ENCODE results near the gene NHERF2.

NHERF2 gene

DNA sequence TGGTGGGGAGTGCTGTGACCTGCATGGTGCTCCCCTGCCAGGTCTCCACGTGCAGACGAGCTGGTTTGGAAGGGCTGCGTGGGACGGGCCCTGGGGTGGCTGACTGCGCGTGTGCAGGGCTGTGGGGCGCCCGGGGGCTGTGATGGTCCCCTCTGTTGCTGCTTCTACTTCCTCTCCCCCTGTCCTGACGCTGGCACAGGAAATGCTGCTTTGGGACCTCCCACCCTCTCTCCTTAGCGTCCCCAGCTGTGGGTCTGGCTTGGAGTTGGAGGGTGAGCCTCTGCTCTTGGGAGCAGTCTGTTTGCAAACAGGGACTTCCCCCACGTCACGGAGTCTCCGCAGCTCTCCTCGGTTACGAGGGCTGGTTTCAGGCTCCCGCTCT lies 56.3 kb downstream of the NHERF2 start:
- no peak for DNase-seq (ENCODE audit: low read depth)

DNA sequence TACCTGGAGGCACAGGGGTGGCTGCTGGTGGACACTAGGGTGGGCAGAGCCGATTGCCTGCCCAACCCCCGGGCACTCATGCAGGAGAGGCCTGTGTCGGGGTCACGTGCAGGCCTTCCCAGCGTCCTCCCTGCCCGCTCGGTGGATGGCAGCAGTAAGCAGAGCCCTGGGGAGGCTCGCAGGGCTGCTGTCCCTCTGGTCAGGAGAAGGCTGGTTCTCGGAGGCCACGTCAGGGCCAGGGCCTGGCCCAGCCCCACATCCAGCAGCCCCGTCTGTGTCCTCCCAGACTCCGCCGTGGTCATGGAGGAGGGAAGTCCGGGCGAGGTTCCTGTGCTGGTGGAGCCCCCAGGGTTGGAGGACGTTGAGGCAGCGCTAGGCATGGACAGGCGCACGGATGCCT lies 56.7 kb downstream of the NHERF2 start:
- no peak for DNase-seq (ENCODE audit: low read depth)

GRCh38 chr16:2083876-2084780 lies 57.4 kb downstream of the NHERF2 start:
- no peak for DNase-seq (ENCODE audit: low read depth)

DNA sequence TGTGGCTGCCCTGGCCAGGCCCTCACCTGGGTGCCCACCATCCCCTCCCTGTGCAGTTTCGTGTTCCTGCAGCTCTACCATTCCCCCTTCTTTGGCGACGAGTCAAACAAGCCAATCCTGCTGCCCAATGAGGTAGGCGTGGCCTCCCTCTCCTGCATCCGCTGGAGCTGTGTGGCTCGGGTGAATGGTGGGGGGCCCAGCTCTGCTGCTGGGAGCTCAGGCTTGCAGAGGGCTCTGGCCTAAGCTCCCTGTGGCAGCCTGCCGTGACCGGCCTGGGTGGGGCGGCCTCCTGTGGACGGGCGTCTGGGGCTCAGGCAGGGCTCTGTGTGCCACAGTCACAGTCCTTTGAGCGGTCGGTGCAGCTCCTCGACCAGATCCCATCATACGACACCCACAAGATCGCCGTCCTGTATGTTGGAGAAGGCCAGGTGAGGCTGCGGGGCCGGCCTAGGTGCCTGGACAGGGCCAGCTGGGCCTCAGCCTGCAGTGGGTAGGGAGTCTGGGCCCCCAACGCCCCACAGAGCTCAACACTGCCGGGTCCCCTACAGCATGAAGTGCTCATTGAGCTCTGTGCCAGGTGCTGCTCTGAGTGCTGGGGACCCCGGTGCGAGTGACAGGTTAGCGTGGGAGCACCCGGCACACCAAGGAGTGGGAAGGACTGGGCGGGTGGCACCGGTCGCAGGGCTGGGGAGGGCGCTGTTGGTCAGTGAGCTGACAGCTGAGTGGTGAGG lies 58.4 kb downstream of the NHERF2 start:
- no peak for DNase-seq (ENCODE audit: low read depth)

DNA sequence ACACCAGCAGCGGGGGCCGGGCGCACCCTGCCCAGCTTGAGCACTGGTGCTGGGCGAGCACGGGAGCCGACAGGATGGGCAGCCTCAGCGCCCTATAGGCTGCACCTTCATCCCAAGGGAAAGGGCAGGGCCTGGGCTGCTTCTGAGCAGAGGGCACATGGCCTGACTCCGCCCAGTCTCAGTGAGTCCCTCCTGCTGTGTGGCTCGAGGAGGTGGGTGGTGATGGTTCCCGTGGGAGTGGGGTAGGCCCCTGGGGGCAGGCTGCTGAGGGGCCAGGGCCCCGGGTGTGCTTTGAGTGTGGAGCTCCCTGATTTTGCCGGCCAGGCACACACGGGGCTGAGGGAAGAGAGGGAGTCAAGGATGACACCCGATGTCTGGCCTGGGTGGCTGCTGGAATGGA lies 59.0 kb downstream of the NHERF2 start:
- no peak for DNase-seq (ENCODE audit: low read depth)

GRCh38 chr16:2086106-2086742 lies 59.5 kb downstream of the NHERF2 start:
- DNase-seq (ENCODE audit: low read depth): no peak

DNA sequence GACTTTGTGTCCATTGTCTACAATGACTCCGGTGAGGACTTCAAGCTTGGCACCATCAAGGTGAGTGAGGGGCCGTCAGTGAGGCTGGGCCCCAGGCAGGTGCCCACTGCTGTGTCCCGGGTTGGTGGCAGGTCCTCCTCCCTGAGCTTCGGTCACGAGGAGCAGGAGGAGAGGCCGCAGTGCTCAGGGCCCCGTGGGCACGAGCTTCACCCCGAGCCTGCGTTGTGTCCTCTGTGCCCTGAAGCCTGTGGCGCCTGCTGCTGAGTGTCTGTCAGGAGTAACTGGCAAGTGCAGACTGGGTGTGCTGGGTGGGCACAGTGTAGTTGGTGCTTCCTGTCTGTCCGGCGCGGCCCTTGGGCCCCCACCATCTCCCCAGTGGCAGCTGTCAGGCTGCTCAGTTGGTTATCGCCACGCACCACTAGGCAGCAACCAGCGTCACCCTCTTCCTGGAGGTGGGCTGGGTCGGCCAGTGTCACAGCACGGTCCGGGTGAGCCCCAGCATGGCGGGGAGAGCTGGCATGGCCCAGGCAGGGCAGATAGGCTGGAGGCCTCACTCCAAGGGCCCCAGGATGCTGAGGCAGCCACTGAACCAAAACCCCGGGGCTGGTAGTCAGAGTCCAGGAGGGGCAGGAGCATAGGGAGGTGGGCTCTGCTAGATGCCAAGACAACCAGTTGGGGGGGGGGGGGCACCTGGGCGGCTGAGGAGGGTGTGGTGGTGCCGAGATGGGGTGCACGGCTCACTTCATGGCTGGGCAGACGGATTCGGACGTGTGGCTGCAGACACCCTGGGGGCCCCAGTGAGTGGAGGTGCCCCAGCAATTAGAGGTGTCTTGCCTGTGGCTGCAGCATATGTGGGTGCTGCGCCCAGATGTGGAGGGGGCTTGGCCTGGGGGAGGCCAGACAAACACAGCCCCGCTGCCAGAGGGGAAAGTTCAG lies 60.4 kb downstream of the NHERF2 start:
- DNase-seq (ENCODE audit: low read depth): no peak

- DNase-seq (ENCODE audit: low read depth): no peak
Measured at GRCh38 chr16:2087748-2088631, 61.3 kb downstream of the NHERF2 start.

Measured in CMK (cell line).